HG02623 (cell line): ENCODE data around the gene BACE1.

Experiments used
- ATAC-seq: cut with Tn5 transposase; IDR thresholded peaks from one replicate; pipeline ENCODE4 v1.9.1; 2021; ENCODE audit warnings: moderate library complexity; ENCODE audit not compliant: unreplicated experiment

Gene BACE1

DNA sequence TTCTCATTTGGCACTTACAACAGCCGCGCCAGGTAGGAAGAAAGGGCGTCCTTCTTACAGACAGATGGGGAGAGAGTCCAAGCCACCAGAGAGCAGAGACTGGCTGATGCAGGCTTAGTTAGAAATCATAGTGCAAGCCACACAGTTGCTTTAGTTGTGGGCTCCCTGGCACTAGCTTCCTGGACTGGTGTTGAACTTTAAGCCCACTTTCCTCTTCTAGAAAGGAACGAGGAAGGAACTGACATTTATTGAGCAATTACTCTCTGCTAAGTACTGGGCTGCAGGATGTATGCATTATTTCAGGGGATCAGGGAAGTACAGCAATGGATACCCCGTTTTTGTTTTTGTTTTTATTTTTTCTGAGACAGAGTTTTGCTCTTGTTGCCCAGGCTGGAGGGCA, 3.0 kb downstream of the BACE1 start:
- ATAC-seq = no peak

- ATAC-seq = no peak
These were observed 6.7 kb downstream of the BACE1 start for GRCh38 chr11:117309310-117309709.

- ATAC-seq = no peak
These were observed 10.9 kb downstream of the BACE1 start for GRCh38 chr11:117305145-117305544.

- no peak for ATAC-seq
These were observed 12.3 kb downstream of the BACE1 start for GRCh38 chr11:117303646-117304315.

GRCh38 chr11:117303101-117303500, 13.0 kb downstream of the BACE1 start:
- ATAC-seq = no peak

DNA sequence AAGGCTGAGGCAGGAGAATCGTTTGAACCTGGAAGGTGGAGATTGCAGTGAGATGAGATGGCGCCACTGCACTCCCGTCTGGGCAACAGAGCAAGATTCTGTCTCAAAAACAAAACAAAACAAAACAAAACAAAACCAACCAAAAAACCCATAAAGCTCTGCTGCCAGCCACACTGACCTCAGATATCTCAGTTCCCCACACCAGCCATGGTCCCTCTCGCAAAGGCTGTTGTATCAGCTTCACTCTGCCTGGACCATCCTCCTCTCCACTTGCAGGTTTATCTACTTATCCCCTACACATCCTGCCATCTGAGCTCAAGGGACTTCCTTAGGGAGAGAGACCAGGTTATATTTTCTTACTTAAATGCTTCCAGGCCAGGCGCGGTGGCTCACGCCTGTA, 13.8 kb downstream of the BACE1 start:
- no peak for ATAC-seq

DNA sequence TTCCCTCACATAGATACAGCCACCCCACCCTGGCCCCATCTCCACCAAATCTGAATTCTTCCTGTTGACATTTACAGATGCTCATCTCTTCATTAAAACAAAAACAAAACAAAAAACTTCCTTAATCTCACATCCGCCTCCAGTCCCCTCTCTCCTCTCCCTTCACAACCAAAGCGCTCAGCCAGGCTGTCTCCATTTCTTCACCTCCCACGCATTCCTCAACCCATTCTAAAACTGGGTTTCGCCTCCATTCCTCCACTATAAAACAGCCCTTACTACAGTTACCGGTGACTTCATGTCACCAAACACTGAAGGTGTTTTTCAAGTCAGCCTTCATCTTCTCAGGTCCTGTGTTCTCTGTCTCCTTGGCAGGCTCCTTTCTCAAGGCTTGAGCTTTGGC, 15.3 kb downstream of the BACE1 start:
- ATAC-seq = no peak

GRCh38 chr11:117300283-117300663, 15.8 kb downstream of the BACE1 start:
- no peak for ATAC-seq

DNA sequence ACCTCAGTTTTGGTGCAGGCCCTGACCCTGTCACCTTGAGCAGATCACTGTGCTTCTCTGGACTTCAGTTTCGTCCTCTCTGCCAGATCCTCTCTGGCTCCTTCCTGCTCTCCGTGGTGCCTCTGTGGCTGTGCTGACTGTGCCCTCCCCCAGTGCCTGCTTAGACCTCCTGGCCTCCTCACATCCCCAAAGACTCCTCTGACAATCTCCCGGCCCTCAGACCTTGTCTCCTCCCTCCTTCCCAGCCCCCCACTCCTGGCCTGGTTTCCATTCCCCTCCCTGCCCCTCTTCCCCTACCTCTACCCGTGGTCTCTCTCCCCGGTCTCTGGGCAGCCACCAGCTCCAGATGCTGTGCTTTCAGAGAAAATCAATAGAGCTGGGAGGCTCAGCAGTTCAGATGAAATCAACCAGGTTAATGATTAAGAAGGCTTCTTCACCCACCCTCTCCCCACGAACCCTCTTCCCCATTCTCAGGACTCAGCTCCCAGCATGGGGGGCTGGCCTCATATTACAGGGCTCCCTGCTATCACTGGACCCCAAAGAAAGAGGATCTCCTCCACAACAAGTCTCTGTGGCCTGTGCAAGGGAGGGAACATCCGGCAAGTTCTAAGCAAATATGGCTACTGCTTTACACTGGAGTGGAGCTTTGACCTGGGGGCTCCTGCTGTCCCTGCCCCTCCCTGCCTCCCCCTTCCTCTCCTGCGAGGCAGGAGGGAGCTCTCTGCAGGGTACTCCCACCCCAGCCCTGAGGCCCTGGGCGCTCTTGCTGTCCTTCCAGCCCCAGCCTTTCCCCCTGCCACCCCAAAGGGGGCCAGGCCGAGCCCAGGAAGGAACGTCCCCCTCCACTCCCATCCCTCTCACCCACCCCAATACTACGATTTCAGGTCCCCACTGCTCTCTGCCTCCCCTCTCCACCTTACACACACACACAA, 16.4 kb downstream of the BACE1 start:
- no peak for ATAC-seq

DNA sequence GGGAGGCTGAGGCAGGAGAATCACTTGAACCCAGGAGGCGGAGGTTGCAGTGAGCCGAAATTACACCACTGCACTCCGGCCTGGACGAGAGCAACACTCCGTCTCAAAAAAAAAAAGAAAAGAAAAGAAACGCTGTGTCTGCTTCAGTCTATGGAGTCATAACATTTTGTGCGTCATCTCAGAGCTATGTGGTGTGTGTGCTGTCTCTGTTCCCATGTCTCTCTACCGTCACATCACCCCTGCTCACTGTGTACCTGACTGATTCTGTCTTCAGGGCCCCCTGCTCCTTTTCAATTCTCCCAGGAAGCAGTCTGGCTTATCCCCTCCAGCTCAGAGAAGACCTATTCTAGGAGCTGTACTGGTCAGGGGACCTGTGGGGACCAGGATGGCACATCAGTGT, 17.9 kb downstream of the BACE1 start:
- no peak for ATAC-seq

DNA sequence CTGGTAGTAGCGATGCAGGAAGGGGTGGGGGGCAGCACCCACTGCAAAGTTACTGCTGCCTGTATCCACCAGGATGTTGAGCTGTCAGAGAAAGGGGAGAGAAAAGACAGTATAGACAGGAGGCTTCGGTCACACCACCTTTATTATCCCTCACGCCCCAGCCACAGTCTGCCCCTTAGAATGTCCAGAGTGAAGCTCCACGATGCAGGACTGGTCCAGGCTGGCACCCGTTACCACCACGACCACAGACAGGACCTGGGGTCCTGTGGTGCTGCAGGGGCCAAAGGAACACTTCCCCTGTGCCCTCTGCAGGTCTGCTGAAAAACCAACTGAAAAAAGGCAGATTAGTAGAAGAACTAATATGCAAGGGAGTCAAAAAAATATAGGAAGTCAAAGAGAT, 19.2 kb downstream of the BACE1 start:
- no peak for ATAC-seq

DNA sequence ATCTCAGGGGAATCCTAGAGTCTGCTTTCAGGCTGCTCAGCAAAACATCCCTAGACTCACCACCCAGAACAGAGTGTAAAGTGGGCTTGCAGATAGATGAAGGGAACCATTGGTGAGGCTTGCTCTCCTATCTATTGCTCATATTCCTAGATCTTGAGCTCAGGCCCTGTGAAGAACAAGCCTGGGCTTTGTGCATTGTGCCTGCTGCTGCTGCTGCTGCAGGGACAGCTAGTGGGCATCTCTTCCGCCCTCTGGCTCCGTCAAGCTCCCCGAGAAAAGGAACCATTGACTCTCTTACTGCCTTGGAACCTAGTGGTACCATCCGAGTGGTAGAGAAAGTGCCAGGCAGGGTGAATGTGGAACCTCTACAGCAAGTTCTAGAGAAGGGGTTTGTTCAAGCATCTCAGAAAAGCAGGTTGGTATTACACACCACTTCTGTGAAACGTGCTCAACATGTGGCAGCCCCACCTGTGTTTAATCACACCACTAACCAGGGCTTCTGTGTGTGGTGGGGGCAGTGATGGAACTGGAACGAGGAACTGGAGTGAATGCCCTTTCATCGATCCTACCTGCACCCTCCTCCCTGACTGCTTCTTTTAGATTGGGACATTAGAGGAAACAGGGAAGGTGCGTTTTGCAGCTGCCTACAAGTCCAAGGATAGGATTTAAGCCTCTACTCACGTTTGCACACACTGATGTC, 20.5 kb downstream of the BACE1 start:
- no peak for ATAC-seq

GRCh38 chr11:117292616-117293015, 23.4 kb downstream of the BACE1 start:
- no peak for ATAC-seq

GRCh38 chr11:117290809-117291396, 25.2 kb downstream of the BACE1 start, which contains the start of gene BACE1-AS:
BACE1-AS (plus strand) TSS chr11:117291346.
- ATAC-seq = no peak

- no peak for ATAC-seq
These were observed 26.3 kb downstream of the BACE1 start for GRCh38 chr11:117289795-117290194.

- no peak for ATAC-seq
These were observed 28.4 kb downstream of the BACE1 start for GRCh38 chr11:117287668-117288067.

GRCh38 chr11:117286588-117286987, 29.5 kb downstream of the BACE1 start:
- no peak for ATAC-seq

- ATAC-seq = no peak
These were observed 32.0 kb downstream of the BACE1 start for GRCh38 chr11:117284053-117284452.

- ATAC-seq = no peak
These were observed 33.1 kb downstream of the BACE1 start for GRCh38 chr11:117282956-117283355.

DNA sequence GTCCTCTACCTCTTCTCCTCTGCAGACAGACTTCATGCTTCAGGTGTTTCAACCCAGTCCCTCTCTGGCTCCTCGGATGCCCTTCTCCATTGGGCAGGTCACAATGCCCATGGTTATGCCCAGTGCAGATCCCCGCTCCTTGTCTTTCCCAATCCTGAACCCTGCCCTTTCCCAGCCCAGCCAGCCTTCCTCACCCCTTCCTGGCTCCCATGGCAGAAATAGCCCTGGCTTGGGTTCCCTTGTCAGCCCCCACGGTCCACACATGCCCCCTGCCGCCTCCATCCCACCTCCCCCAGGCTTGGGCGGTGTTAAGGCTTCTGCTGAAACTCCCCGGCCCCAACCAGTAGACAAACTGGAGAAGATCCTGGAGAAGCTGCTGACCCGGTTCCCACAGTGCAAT, 34.2 kb downstream of the BACE1 start:
- no peak for ATAC-seq

GRCh38 chr11:117281159-117281558, 34.9 kb downstream of the BACE1 start:
- no peak for ATAC-seq
